ENCODE results near the gene FGF19.

- TF ChIP-seq, protein P1, sequence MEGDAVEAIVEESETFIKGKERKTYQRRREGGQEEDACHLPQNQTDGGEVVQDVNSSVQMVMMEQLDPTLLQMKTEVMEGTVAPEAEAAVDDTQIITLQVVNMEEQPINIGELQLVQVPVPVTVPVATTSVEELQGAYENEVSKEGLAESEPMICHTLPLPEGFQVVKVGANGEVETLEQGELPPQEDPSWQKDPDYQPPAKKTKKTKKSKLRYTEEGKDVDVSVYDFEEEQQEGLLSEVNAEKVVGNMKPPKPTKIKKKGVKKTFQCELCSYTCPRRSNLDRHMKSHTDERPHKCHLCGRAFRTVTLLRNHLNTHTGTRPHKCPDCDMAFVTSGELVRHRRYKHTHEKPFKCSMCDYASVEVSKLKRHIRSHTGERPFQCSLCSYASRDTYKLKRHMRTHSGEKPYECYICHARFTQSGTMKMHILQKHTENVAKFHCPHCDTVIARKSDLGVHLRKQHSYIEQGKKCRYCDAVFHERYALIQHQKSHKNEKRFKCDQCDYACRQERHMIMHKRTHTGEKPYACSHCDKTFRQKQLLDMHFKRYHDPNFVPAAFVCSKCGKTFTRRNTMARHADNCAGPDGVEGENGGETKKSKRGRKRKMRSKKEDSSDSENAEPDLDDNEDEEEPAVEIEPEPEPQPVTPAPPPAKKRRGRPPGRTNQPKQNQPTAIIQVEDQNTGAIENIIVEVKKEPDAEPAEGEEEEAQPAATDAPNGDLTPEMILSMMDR (conservative IDR thresholded peaks at IDR 0.05 in 1 of 2, IDR thresholded peaks at IDR 0.05 in 1 of 2; ENCODE audit: low read depth in 1 of 2, low read length in 2 of 2), result no peak
- TF ChIP-seq EZH2 (IDR thresholded peaks at IDR 0.05; ENCODE audit: low read length, missing control alignments), result no peak
Measured at GRCh38 chr11:69705351-69705811, 1.6 kb upstream of the FGF19 start.

Measured in fibroblast of lung (primary cell).